Neural cell (in vitro differentiated cells): Measurements from ENCODE around the gene GAB2.

Experiments used
- CTCF ChIP-seq: fragments of 450-650 bp; IDR thresholded peaks from 2 replicates; pipeline ENCODE4 v1.5.1; 2014; ENCODE audit warnings: antibody characterized with exemption, mild to moderate bottlenecking, moderate library complexity; ENCODE audit not compliant: poor library complexity, severe bottlenecking
- EZH2 ChIP-seq: fragments of 200-600, 300-800 bp; shearing (Covaris generic), sonication (generic); IDR thresholded peaks from 2 replicates; pipeline ENCODE4 v1.6.1; 2014; ENCODE audit warnings: antibody characterized with exemption, low read length, borderline replicate concordance, mild to moderate bottlenecking; ENCODE audit not compliant: insufficient read depth, poor library complexity, severe bottlenecking
- MXI1 ChIP-seq: fragments of 450-650 bp; conservative IDR thresholded peaks from 2 replicates; pipeline ENCODE4 v1.6.1; 2014; ENCODE audit warnings: antibody characterized with exemption, mild to moderate bottlenecking; ENCODE audit not compliant: poor library complexity, severe bottlenecking
- RAD21 ChIP-seq: fragments of 450-650 bp; conservative IDR thresholded peaks from 2 replicates; pipeline ENCODE4 v1.6.1; 2014; ENCODE audit warnings: antibody characterized with exemption, mild to moderate bottlenecking, moderate library complexity
- REST ChIP-seq: IDR thresholded peaks from 2 replicates; pipeline ENCODE4 v1.6.1; 2012; ENCODE audit warnings: borderline replicate concordance
- TAF1 ChIP-seq: IDR thresholded peaks from 2 replicates; pipeline ENCODE4 v1.6.1; 2012; ENCODE audit warnings: low read depth

DNA sequence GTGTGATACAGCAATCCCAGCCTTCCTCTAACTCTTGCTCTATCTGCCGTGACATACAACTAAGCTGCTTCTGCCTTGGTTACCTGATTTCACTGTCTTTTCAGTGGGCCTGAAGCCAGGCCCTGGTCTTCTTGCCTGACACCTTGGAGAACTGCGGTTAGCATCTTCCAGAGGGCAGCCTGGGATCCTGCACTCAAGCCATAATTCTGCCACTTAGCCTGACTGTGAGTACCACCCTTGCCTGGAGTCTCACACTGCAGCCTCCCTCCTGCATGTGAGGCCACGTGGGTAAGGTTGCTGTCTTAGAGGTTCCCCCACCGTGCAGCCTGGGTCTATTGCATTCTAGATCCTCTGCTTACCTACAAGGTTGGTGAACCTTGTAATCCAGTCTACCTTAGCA lies 193.1 kb downstream of the GAB2 start:
- no peak for TF ChIP-seq TAF1
- TF ChIP-seq RAD21, result no peak
- no peak for TF ChIP-seq CTCF
- TF ChIP-seq MXI1, result no peak
- TF ChIP-seq REST, result no peak
- TF ChIP-seq EZH2, result no peak
